Adrenal gland (tissue), 5 donors: Measurements from ENCODE around the gene BUD31.

Source experiments
- POLR2A ChIP-seq, 2 donors: fragments of 450-650 bp; IDR thresholded peaks; one replicate each; pipeline ENCODE4 v1.6.1; 2017; ENCODE audit warnings: antibody characterized with exemption in 2 of 2, mild to moderate bottlenecking in 2 of 2, moderate library complexity in 1 of 2
- TF ChIP-seq, protein P1 (sequence below), 6 experiments: fragments of 450-650 bp in 4 of 6; fragments of 200-600 bp in 2 of 6; sonication (generic) in 1 of 6; IDR thresholded peaks; 1 replicate in 5 of 6; 2 replicates in 1 of 6; pipeline versions ENCODE4 v1.5.1 to v1.8.0; 2016 to 2021; ENCODE audit warnings: antibody characterized with exemption in 6 of 6, mild to moderate bottlenecking in 2 of 6, moderate library complexity in 1 of 6
- donor health status: DM: no; HTN: no; CAD: no.

DNA sequence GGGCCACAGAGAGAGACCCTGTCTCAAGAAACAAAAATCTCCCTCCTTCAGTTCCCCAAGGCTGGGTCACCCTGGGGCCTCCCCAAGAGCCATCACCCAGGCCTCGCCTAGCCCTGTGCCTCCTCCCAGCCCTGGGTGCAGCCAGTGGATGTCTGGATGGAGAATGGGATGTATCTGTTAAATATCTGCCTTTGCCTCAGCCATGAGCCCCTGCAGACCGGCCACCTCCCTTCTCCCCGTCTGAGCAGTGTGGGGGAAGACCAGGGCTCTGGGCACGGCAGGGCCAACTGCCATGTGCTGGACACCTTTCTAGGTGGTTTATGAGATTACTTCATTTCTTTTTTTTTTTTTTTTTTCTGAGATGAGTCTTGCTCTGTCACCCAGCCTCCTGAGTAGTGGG is 24.2 kb upstream of the BUD31 start:
- TF ChIP-seq, protein P1, sequence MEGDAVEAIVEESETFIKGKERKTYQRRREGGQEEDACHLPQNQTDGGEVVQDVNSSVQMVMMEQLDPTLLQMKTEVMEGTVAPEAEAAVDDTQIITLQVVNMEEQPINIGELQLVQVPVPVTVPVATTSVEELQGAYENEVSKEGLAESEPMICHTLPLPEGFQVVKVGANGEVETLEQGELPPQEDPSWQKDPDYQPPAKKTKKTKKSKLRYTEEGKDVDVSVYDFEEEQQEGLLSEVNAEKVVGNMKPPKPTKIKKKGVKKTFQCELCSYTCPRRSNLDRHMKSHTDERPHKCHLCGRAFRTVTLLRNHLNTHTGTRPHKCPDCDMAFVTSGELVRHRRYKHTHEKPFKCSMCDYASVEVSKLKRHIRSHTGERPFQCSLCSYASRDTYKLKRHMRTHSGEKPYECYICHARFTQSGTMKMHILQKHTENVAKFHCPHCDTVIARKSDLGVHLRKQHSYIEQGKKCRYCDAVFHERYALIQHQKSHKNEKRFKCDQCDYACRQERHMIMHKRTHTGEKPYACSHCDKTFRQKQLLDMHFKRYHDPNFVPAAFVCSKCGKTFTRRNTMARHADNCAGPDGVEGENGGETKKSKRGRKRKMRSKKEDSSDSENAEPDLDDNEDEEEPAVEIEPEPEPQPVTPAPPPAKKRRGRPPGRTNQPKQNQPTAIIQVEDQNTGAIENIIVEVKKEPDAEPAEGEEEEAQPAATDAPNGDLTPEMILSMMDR (IDR thresholded peaks at IDR 0.05): no peak
- TF ChIP-seq POLR2A (IDR thresholded peaks at IDR 0.05): no peak
